Prostate gland (tissue), 2 donors: ENCODE data around the gene NRCAM.

Source experiments
- CTCF ChIP-seq, 4 experiments: fragments of 200-600 bp in 2 of 4; fragments of 450-650 bp in 2 of 4; sonication (generic) in 2 of 4; IDR thresholded peaks; 1 replicate in 3 of 4; 2 replicates in 1 of 4; pipeline ENCODE4 v1.5.1; 2016 to 2019; ENCODE audit warnings: antibody characterized with exemption in 4 of 4, mild to moderate bottlenecking in 2 of 4, moderate library complexity in 2 of 4
- POLR2AphosphoS5 ChIP-seq: sonication (generic); formaldehyde crosslinking; IDR thresholded peaks from one replicate; pipeline ENCODE4 v1.6.1; 2017; ENCODE audit warnings: antibody characterized with exemption

- no peak for TF ChIP-seq POLR2AphosphoS5
- TF ChIP-seq CTCF (IDR thresholded peaks at IDR 0.05), result no peak
Observed at GRCh38 chr7:108158776-108159175, 297.5 kb downstream of the NRCAM start.
